Measurements from ENCODE around the gene RNF149. TPM values are rescaled to one million over a fixed set of nuclear protein-coding genes. Genes with fewer than 3 reads are reported as not detected.

The RNF149 gene
- total RNA-seq, 1 experiment from 2014 or later: 45.0 TPM

GRCh38 chr2:101305035-101305434, 3.5 kb downstream of the RNF149 start:
- in situ Hi-C loops (cut with HindIII; ENCODE audit: low pct_unique_long_range_greater_than_20kb, low sequenced_read_pairs): no loop called here
- no peak for DNase-seq (ENCODE audit: low read depth)

GRCh38 chr2:101303688-101304087, 4.8 kb downstream of the RNF149 start:
- DNase-seq (ENCODE audit: low read depth): no peak
- in situ Hi-C loops (cut with HindIII; ENCODE audit: low pct_unique_long_range_greater_than_20kb, low sequenced_read_pairs): no loop called here

- DNase-seq (ENCODE audit: low read depth): no peak
- in situ Hi-C loops (cut with HindIII; ENCODE audit: low pct_unique_long_range_greater_than_20kb, low sequenced_read_pairs): no loop called here
These were observed 6.5 kb downstream of the RNF149 start for GRCh38 chr2:101302016-101302415.

GRCh38 chr2:101300836-101301235, 7.7 kb downstream of the RNF149 start:
- in situ Hi-C loops (cut with HindIII; ENCODE audit: low pct_unique_long_range_greater_than_20kb, low sequenced_read_pairs): no loop called here
- no peak for DNase-seq (ENCODE audit: low read depth)

GRCh38 chr2:101300164-101300563, 8.3 kb downstream of the RNF149 start:
- in situ Hi-C loops (cut with HindIII; ENCODE audit: low pct_unique_long_range_greater_than_20kb, low sequenced_read_pairs): no loop called here
- no peak for DNase-seq (ENCODE audit: low read depth)

GRCh38 chr2:101299604-101300003, 8.9 kb downstream of the RNF149 start:
- in situ Hi-C loops (cut with HindIII; ENCODE audit: low pct_unique_long_range_greater_than_20kb, low sequenced_read_pairs): no loop called here
- DNase-seq (ENCODE audit: low read depth): no peak

GRCh38 chr2:101297383-101297782, 11.1 kb downstream of the RNF149 start:
- in situ Hi-C loops (cut with HindIII; ENCODE audit: low pct_unique_long_range_greater_than_20kb, low sequenced_read_pairs): no loop called here
- no peak for DNase-seq (ENCODE audit: low read depth)

- no peak for DNase-seq (ENCODE audit: low read depth)
- in situ Hi-C loops (cut with HindIII; ENCODE audit: low pct_unique_long_range_greater_than_20kb, low sequenced_read_pairs): no loop called here
These were observed 12.1 kb downstream of the RNF149 start for GRCh38 chr2:101296371-101296770.

- in situ Hi-C loops (cut with HindIII; ENCODE audit: low pct_unique_long_range_greater_than_20kb, low sequenced_read_pairs): no loop called here
- no peak for DNase-seq (ENCODE audit: low read depth)
These were observed 12.6 kb downstream of the RNF149 start for GRCh38 chr2:101295895-101296294.

- in situ Hi-C loops (cut with HindIII; ENCODE audit: low pct_unique_long_range_greater_than_20kb, low sequenced_read_pairs): no loop called here
- no peak for DNase-seq (ENCODE audit: low read depth)
These were observed 13.6 kb downstream of the RNF149 start for GRCh38 chr2:101294861-101295260.

GRCh38 chr2:101293544-101293943, 15.0 kb downstream of the RNF149 start:
- in situ Hi-C loops (cut with HindIII; ENCODE audit: low pct_unique_long_range_greater_than_20kb, low sequenced_read_pairs): no loop called here
- no peak for DNase-seq (ENCODE audit: low read depth)

GRCh38 chr2:101291973-101292372, 16.5 kb downstream of the RNF149 start:
- no peak for DNase-seq (ENCODE audit: low read depth)
- in situ Hi-C loops (cut with HindIII; ENCODE audit: low pct_unique_long_range_greater_than_20kb, low sequenced_read_pairs): no loop called here

- in situ Hi-C loops (cut with HindIII; ENCODE audit: low pct_unique_long_range_greater_than_20kb, low sequenced_read_pairs): no loop called here
- DNase-seq (ENCODE audit: low read depth): no peak
These were observed 17.8 kb downstream of the RNF149 start for GRCh38 chr2:101290711-101291110.

GRCh38 chr2:101287303-101287702, 21.2 kb downstream of the RNF149 start:
- in situ Hi-C loops (cut with HindIII; ENCODE audit: low pct_unique_long_range_greater_than_20kb, low sequenced_read_pairs): no loop called here

GRCh38 chr2:101286684-101287083, 21.8 kb downstream of the RNF149 start:
- DNase-seq (ENCODE audit: low read depth): no peak
- in situ Hi-C loops (cut with HindIII; ENCODE audit: low pct_unique_long_range_greater_than_20kb, low sequenced_read_pairs): no loop called here

More at GRCh38 chr2:101287303-101287702, 21.2 kb downstream of the RNF149 start:
- DNase-seq (ENCODE audit: low read depth): no peak

- no peak for DNase-seq (ENCODE audit: low read depth)
- in situ Hi-C loops (cut with HindIII; ENCODE audit: low pct_unique_long_range_greater_than_20kb, low sequenced_read_pairs): no loop called here
These were observed 25.5 kb downstream of the RNF149 start for GRCh38 chr2:101282980-101283379.

- in situ Hi-C loops (cut with HindIII; ENCODE audit: low pct_unique_long_range_greater_than_20kb, low sequenced_read_pairs): no loop called here
- DNase-seq (ENCODE audit: low read depth): no peak
These were observed 27.0 kb downstream of the RNF149 start for GRCh38 chr2:101281482-101281881.

GRCh38 chr2:101278925-101279324, 29.6 kb downstream of the RNF149 start:
- in situ Hi-C loops (cut with HindIII; ENCODE audit: low pct_unique_long_range_greater_than_20kb, low sequenced_read_pairs): no loop called here
- DNase-seq (ENCODE audit: low read depth): no peak

- no peak for DNase-seq (ENCODE audit: low read depth)
- in situ Hi-C loops (cut with HindIII; ENCODE audit: low pct_unique_long_range_greater_than_20kb, low sequenced_read_pairs): no loop called here
These were observed 31.4 kb downstream of the RNF149 start for GRCh38 chr2:101277111-101277510.

GRCh38 chr2:101274142-101274541, 34.4 kb downstream of the RNF149 start:
- in situ Hi-C loops (cut with HindIII; ENCODE audit: low pct_unique_long_range_greater_than_20kb, low sequenced_read_pairs): no loop called here

GRCh38 chr2:101273056-101273455, 35.4 kb downstream of the RNF149 start:
- in situ Hi-C loops (cut with HindIII; ENCODE audit: low pct_unique_long_range_greater_than_20kb, low sequenced_read_pairs): no loop called here
- no peak for DNase-seq (ENCODE audit: low read depth)

More at GRCh38 chr2:101274142-101274541, 34.4 kb downstream of the RNF149 start:
- DNase-seq (ENCODE audit: low read depth): no peak

Data from Caki2 (cell line).